Fibroblast of lung (primary cell): ENCODE data around the gene DCDC2.

Source experiments
- CTCF ChIP-seq, 2 donors: IDR thresholded peaks in 1 of 2; conservative IDR thresholded peaks in 1 of 2; 1 replicate in 1 of 2; 2 replicates in 1 of 2; pipeline ENCODE4 v1.5.1; 2011 to 2012; ENCODE audit warnings: low read length in 2 of 2, control low read depth in 1 of 2, inconsistent platforms in 1 of 2, low read depth in 1 of 2, mild to moderate bottlenecking in 1 of 2
- EZH2 ChIP-seq: IDR thresholded peaks from 2 replicates; pipeline ENCODE4 v1.5.1; 2012; ENCODE audit warnings: low read length, control low read depth, mild to moderate bottlenecking; ENCODE audit errors: missing control alignments

- TF ChIP-seq EZH2 = no peak
- TF ChIP-seq CTCF (conservative IDR thresholded peaks at IDR 0.05 in 1 of 2, IDR thresholded peaks at IDR 0.05 in 1 of 2; ENCODE audit: low read depth in 1 of 2, low read length in 2 of 2) = no peak
These were observed 169.2 kb downstream of the DCDC2 start for GRCh38 chr6:24188578-24189080.
